ENCODE data around the gene MIAT. TPM values are rescaled to one million over a fixed set of nuclear protein-coding genes. Genes with fewer than 3 reads are reported as not detected.

MIAT gene
- total RNA-seq, 2 donors from 2014 or later, result 1.2 to 4.4 TPM

DNA sequence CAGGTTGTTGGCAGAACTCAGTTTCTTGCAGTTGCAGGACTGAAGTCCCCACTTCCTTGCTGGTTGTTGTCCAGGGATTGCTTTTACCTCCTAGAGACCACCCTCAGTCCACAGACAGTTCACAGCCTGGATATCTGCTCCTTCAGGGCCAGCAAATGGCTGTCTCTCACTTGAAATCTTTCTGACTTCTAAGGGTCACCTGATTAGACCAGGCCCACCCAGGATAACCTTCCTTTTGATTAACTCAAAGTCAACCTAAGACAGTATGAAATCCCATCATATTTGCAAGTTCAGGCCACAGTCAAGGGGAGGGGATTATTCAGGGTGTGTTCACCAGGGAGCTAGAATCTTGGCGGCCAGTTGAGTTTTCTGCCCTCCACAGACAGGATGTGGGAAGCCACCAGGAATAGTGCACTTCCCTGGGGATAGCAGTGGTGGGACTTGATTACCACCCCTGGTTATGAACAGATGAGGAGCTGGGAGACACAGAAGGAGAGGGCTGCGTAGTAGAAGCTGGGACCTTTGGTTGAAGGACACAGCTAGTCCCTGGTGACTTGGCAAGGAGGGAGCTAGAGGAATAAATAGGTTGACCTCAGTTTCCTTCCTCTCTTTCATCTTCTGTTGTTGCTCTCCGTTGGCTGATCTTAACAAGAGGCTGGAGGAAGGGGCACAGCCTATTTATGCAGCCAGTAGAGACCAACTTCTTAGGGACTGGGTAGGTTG, 33.4 kb downstream of the MIAT start:
- Mint-ChIP-seq H3K27me3 (ENCODE audit: insufficient read depth) (peaks cover 4% of the 10 kb centered on the region), H3K27ac (no peak overlapping the region), H3K4me1 (peaks cover 20% of the 10 kb centered on the region), H3K36me3 (ENCODE audit: low read depth) (peaks cover 26% of the 10 kb centered on the region), H3K4me3 (no peak overlapping the region), H3K9me3 (no peaks in the 10 kb centered on the region)
- Histone ChIP-seq H3K27me3 (ENCODE audit: control insufficient read depth, insufficient read depth, low read length, poor library complexity, severe bottlenecking) (no peaks in the 10 kb centered on the region), H3K27ac (ENCODE audit: low read depth, low read length) (no peak overlapping the region), H3K9me3 (ENCODE audit: control insufficient read depth, low read length) (no peaks in the 10 kb centered on the region), H3K4me1 (ENCODE audit: control insufficient read depth, insufficient read depth, low read length) (no peaks in the 10 kb centered on the region), H3K36me3 (ENCODE audit: control insufficient read depth, insufficient read depth, low read length) (peaks cover 12% of the 10 kb centered on the region), H3K9ac (ENCODE audit: extremely low read depth, low read length, poor library complexity, severe bottlenecking) (no peak overlapping the region), H3K4me3 (ENCODE audit: low read length) (no peak overlapping the region)
- WGBS, 2 experiments (ENCODE audit: insufficient coverage in 1 of 2, insufficient read length in 1 of 2), result 92 to 100% methylated on average over 1 to 3 of the region's 3 CpGs
- no peak for DNase-seq
- TF ChIP-seq, protein P1, sequence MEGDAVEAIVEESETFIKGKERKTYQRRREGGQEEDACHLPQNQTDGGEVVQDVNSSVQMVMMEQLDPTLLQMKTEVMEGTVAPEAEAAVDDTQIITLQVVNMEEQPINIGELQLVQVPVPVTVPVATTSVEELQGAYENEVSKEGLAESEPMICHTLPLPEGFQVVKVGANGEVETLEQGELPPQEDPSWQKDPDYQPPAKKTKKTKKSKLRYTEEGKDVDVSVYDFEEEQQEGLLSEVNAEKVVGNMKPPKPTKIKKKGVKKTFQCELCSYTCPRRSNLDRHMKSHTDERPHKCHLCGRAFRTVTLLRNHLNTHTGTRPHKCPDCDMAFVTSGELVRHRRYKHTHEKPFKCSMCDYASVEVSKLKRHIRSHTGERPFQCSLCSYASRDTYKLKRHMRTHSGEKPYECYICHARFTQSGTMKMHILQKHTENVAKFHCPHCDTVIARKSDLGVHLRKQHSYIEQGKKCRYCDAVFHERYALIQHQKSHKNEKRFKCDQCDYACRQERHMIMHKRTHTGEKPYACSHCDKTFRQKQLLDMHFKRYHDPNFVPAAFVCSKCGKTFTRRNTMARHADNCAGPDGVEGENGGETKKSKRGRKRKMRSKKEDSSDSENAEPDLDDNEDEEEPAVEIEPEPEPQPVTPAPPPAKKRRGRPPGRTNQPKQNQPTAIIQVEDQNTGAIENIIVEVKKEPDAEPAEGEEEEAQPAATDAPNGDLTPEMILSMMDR (conservative IDR thresholded peaks at IDR 0.05), result no peak

DNA sequence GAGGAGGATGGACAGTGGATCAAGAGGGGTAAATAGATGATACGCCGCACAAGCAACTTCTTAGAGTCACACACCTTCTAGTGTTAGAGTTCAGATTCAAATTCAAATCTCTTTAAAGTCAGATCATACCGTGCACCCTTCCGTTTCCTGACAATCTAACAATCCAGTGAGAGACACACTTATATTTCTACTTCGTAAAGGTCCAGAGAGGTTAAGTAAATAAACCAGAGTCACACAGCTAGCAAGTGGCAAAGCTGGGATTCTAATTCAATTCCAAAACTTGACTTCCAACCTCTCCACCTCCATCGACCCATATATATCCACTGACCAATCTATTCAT, 34.0 kb downstream of the MIAT start:
- Mint-ChIP-seq H3K4me1 (peaks cover 20% of the 10 kb centered on the region), H3K27ac (no peak overlapping the region), H3K27me3 (ENCODE audit: insufficient read depth) (peaks cover 4% of the 10 kb centered on the region), H3K4me3 (no peak overlapping the region), H3K9me3 (no peaks in the 10 kb centered on the region), H3K36me3 (ENCODE audit: low read depth) (peaks cover 28% of the 10 kb centered on the region)
- TF ChIP-seq, protein P1 (conservative IDR thresholded peaks at IDR 0.05), result no peak
- H3K9ac ChIP-seq (ENCODE audit: extremely low read depth, low read length, poor library complexity, severe bottlenecking), result no peak overlapping the region
- no peak overlapping the region for H3K4me3 ChIP-seq (ENCODE audit: low read length)
- no peak overlapping the region for H3K27ac ChIP-seq (ENCODE audit: low read depth, low read length)
- peaks cover 12% of the 10 kb centered on the region for H3K36me3 ChIP-seq (ENCODE audit: control insufficient read depth, insufficient read depth, low read length)
- H3K4me1 ChIP-seq (ENCODE audit: control insufficient read depth, insufficient read depth, low read length), result no peaks in the 10 kb centered on the region
- DNase-seq, result no peak
- no peaks in the 10 kb centered on the region for H3K9me3 ChIP-seq (ENCODE audit: control insufficient read depth, low read length)
- H3K27me3 ChIP-seq (ENCODE audit: control insufficient read depth, insufficient read depth, low read length, poor library complexity, severe bottlenecking), result no peaks in the 10 kb centered on the region
- WGBS, 2 experiments (ENCODE audit: insufficient coverage in 1 of 2, insufficient read length in 1 of 2), result 87 to 89% methylated on average over 5 of the region's 6 CpGs

DNA sequence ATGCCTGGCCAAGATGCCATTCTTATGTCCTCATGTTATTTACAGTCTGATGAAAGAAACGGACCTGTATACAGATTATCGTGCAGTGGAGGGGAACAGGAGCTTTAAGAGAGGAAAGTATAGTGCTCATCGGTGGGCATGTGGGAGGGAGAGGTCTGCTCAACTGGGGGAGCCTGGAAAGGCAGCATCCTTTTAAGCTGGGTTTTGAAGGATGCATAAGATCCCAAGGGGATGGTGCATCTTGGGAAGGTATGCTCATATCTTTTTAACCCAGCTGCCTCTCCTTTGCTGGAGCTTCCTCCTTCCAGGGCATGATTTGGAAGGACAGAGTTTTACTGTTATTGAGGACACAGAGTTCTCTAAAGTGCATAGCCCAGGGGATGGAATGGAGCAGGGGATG, 34.8 kb downstream of the MIAT start:
- Mint-ChIP-seq H3K4me3 (no peak overlapping the region), H3K27me3 (ENCODE audit: insufficient read depth) (peaks cover 4% of the 10 kb centered on the region), H3K36me3 (ENCODE audit: low read depth) (peaks cover 30% of the 10 kb centered on the region), H3K27ac (no peak overlapping the region), H3K4me1 (peaks cover 20% of the 10 kb centered on the region), H3K9me3 (no peaks in the 10 kb centered on the region)
- no peak overlapping the region for H3K27ac ChIP-seq (ENCODE audit: low read depth, low read length)
- peaks cover 12% of the 10 kb centered on the region for H3K36me3 ChIP-seq (ENCODE audit: control insufficient read depth, insufficient read depth, low read length)
- WGBS, 2 experiments (ENCODE audit: insufficient coverage in 1 of 2, insufficient read length in 1 of 2), result 95 to 97% methylated on average over 3 of the region's 3 CpGs
- no peak for DNase-seq
- no peak overlapping the region for H3K9ac ChIP-seq (ENCODE audit: extremely low read depth, low read length, poor library complexity, severe bottlenecking)
- no peaks in the 10 kb centered on the region for H3K4me1 ChIP-seq (ENCODE audit: control insufficient read depth, insufficient read depth, low read length)
- no peaks in the 10 kb centered on the region for H3K27me3 ChIP-seq (ENCODE audit: control insufficient read depth, insufficient read depth, low read length, poor library complexity, severe bottlenecking)
- no peak overlapping the region for H3K4me3 ChIP-seq (ENCODE audit: low read length)
- no peaks in the 10 kb centered on the region for H3K9me3 ChIP-seq (ENCODE audit: control insufficient read depth, low read length)
- TF ChIP-seq, protein P1 (conservative IDR thresholded peaks at IDR 0.05), result no peak
